ENCODE results near the gene KANK2.

Gene KANK2

DNA sequence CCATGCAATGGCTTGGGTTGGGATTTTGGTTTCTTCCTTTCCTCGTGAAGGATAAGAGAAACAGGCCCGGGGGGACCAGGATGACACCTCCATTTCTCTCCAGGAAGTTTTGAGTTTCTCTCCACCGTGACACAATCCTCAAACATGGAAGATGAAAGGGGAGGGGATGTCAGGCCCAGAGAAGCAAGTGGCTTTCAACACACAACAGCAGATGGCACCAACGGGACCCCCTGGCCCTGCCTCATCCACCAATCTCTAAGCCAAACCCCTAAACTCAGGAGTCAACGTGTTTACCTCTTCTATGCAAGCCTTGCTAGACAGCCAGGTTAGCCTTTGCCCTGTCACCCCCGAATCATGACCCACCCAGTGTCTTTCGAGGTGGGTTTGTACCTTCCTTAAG, 65.9 kb downstream of the KANK2 start:
- TF ChIP-seq, protein P1, sequence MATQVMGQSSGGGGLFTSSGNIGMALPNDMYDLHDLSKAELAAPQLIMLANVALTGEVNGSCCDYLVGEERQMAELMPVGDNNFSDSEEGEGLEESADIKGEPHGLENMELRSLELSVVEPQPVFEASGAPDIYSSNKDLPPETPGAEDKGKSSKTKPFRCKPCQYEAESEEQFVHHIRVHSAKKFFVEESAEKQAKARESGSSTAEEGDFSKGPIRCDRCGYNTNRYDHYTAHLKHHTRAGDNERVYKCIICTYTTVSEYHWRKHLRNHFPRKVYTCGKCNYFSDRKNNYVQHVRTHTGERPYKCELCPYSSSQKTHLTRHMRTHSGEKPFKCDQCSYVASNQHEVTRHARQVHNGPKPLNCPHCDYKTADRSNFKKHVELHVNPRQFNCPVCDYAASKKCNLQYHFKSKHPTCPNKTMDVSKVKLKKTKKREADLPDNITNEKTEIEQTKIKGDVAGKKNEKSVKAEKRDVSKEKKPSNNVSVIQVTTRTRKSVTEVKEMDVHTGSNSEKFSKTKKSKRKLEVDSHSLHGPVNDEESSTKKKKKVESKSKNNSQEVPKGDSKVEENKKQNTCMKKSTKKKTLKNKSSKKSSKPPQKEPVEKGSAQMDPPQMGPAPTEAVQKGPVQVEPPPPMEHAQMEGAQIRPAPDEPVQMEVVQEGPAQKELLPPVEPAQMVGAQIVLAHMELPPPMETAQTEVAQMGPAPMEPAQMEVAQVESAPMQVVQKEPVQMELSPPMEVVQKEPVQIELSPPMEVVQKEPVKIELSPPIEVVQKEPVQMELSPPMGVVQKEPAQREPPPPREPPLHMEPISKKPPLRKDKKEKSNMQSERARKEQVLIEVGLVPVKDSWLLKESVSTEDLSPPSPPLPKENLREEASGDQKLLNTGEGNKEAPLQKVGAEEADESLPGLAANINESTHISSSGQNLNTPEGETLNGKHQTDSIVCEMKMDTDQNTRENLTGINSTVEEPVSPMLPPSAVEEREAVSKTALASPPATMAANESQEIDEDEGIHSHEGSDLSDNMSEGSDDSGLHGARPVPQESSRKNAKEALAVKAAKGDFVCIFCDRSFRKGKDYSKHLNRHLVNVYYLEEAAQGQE (IDR thresholded peaks at IDR 0.05; ENCODE audit: insufficient read depth in 1 of 2, low read depth in 2 of 2, low read length in 2 of 2) = no peak
- TF ChIP-seq TAF1 (IDR thresholded peaks at IDR 0.05; ENCODE audit: borderline replicate concordance, insufficient read depth, low read length) (no peak), FOXP2 (optimal IDR thresholded peaks at IDR 0.05; ENCODE audit: borderline replicate concordance, extremely low read depth, extremely low read length, insufficient read depth) (no peak), SIN3A (IDR thresholded peaks at IDR 0.05; ENCODE audit: borderline replicate concordance, insufficient read depth, low read length) (no peak), POLR2AphosphoS5 (IDR thresholded peaks at IDR 0.05; ENCODE audit: low read depth, low read length) (no peak)

- TF ChIP-seq, protein P1 (IDR thresholded peaks at IDR 0.05; ENCODE audit: insufficient read depth in 1 of 2, low read depth in 2 of 2, low read length in 2 of 2) = no peak
- no peak for TF ChIP-seq TAF1 (IDR thresholded peaks at IDR 0.05; ENCODE audit: borderline replicate concordance, insufficient read depth, low read length)
- TF ChIP-seq SIN3A (IDR thresholded peaks at IDR 0.05; ENCODE audit: borderline replicate concordance, insufficient read depth, low read length) = peak; percentile 34; the same call in 1 of the 2 replicates
- peak; percentile 98 for TF ChIP-seq FOXP2 (optimal IDR thresholded peaks at IDR 0.05; ENCODE audit: borderline replicate concordance, extremely low read depth, extremely low read length, insufficient read depth)
- TF ChIP-seq POLR2AphosphoS5 (IDR thresholded peaks at IDR 0.05; ENCODE audit: low read depth, low read length) = no peak; the same call in 1 of the 2 replicates
Measured at GRCh38 chr19:11130824-11131455, 66.4 kb downstream of the KANK2 start.

DNA sequence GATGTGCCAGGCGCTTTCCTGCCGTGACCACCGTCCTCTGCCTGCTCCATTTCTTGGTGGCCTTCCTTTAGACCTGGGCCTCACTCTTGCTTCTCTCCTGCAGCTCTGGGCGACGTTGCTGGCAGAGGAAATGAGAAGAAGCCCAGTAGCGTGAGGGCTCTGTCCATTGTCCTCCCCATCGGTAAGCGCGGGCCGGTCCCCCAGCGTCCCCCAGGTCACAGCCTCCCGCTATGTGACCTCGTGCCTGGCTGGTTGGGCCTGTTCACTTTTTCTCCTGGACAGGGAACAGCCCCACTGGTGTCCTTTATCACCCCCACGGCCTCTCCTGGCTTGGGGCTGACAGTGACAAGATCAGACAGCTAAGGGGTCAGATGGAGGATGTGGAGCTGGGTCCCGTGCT, 69.4 kb downstream of the KANK2 start:
- TF ChIP-seq TAF1 (IDR thresholded peaks at IDR 0.05; ENCODE audit: borderline replicate concordance, insufficient read depth, low read length) (no peak), FOXP2 (optimal IDR thresholded peaks at IDR 0.05; ENCODE audit: borderline replicate concordance, extremely low read depth, extremely low read length, insufficient read depth) (no peak), SIN3A (IDR thresholded peaks at IDR 0.05; ENCODE audit: borderline replicate concordance, insufficient read depth, low read length) (no peak), POLR2AphosphoS5 (IDR thresholded peaks at IDR 0.05; ENCODE audit: low read depth, low read length) (no peak)
- TF ChIP-seq, protein P1 (IDR thresholded peaks at IDR 0.05; ENCODE audit: insufficient read depth in 1 of 2, low read depth in 2 of 2, low read length in 2 of 2) = no peak

DNA sequence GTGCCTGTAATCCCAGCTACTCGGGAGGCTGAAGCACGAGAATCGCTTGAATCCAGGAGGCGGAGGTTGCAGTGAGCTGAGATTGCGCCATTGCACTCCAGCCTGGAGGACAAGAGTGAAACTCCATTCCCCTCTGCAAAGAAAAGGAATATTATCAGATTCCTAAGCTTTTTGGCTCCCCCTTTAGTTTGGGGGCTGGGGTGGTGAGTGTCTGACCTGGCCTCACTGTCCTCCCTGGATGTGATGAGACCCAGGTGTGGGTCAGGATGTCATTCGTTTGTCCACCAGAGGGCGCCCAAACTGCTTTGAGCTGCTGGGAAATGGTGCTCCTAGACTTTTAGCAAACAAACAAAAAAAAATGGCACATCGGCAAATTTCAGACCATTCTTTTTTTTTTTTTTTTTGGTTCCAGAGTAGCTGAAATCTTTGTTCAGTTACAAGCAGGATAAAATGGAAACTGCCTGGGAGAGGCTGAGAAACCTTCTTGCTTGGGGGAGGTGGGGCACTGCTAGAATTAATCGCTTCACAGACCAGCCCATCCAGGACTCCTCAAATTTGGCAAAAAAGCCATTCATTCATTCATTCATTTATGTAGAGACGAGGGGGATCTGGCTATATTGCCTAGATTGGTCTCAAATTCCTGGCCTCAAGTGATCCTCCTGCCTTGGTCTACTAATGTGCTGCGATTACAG, 71.2 kb downstream of the KANK2 start:
- TF ChIP-seq FOXP2 (optimal IDR thresholded peaks at IDR 0.05; ENCODE audit: borderline replicate concordance, extremely low read depth, extremely low read length, insufficient read depth) (no peak), TAF1 (IDR thresholded peaks at IDR 0.05; ENCODE audit: borderline replicate concordance, insufficient read depth, low read length) (no peak)

GRCh38 chr19:11123114-11123513, 74.2 kb downstream of the KANK2 start:
- TF ChIP-seq, protein P1 (IDR thresholded peaks at IDR 0.05; ENCODE audit: insufficient read depth in 1 of 2, low read depth in 2 of 2, low read length in 2 of 2) = no peak
- TF ChIP-seq FOXP2 (optimal IDR thresholded peaks at IDR 0.05; ENCODE audit: borderline replicate concordance, extremely low read depth, extremely low read length, insufficient read depth) (no peak), TAF1 (IDR thresholded peaks at IDR 0.05; ENCODE audit: borderline replicate concordance, insufficient read depth, low read length) (no peak), SIN3A (IDR thresholded peaks at IDR 0.05; ENCODE audit: borderline replicate concordance, insufficient read depth, low read length) (no peak), POLR2AphosphoS5 (IDR thresholded peaks at IDR 0.05; ENCODE audit: low read depth, low read length) (no peak)
